ENCODE data around the gene CPA4. TPM values are rescaled to one million over a fixed set of nuclear protein-coding genes. Genes with fewer than 3 reads are reported as not detected.

Gene CPA4
- total RNA-seq, 4 donors from 2014 or later, result not detected

DNA sequence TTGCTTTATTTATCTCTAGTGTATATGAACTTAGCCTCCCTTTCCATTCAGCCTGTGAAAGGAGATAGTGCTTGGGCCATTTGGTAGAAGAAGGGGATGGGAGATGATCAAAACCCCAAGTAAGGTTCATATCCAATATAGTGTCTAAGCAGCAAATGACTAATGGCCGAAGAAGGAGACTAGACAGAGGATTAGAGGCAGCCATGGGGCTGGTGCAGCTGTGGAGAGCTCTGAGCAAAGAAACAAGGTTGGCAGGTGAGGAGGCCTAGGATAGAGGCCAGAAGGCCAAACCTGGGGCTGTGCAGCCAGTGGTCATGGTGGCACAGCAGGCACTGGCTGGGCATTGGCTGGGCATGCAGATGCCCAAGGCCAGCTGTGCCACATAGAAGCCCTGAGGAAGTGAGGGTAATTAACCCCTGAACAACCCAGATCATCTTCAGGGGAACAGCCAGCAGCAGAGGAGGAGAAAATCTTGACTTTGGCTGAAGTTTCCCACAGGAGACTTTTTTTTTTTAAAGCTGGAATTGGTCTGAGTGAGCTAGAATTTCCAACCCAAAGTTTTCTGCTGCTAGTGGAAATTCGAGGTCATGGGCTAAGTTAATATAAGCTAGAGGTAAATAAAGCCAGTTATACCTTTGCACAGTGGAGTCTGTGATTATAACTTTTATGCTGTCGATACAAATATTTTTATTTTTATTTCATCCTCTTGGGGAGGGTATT, 77.0 kb downstream of the CPA4 start:
- H3K9me3 ChIP-seq, result no peaks in the 10 kb centered on the region
- H3K4me1 ChIP-seq, result peaks cover 7 to 43% (median 19%) of the 10 kb centered on the region in 4 donors
- no peaks in the 10 kb centered on the region for H3K27me3 ChIP-seq
- TF ChIP-seq EP300 (IDR thresholded peaks at IDR 0.05; ENCODE audit: low read depth), result no peak
- no peak for TF ChIP-seq POLR2AphosphoS5 (IDR thresholded peaks at IDR 0.05)
- TF ChIP-seq, protein P1, sequence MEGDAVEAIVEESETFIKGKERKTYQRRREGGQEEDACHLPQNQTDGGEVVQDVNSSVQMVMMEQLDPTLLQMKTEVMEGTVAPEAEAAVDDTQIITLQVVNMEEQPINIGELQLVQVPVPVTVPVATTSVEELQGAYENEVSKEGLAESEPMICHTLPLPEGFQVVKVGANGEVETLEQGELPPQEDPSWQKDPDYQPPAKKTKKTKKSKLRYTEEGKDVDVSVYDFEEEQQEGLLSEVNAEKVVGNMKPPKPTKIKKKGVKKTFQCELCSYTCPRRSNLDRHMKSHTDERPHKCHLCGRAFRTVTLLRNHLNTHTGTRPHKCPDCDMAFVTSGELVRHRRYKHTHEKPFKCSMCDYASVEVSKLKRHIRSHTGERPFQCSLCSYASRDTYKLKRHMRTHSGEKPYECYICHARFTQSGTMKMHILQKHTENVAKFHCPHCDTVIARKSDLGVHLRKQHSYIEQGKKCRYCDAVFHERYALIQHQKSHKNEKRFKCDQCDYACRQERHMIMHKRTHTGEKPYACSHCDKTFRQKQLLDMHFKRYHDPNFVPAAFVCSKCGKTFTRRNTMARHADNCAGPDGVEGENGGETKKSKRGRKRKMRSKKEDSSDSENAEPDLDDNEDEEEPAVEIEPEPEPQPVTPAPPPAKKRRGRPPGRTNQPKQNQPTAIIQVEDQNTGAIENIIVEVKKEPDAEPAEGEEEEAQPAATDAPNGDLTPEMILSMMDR (IDR thresholded peaks at IDR 0.05), result no peak
- no peak for TF ChIP-seq POLR2A (IDR thresholded peaks at IDR 0.05)
- in situ Hi-C loops (cut with MboI; ENCODE audit: low pct_ligation_motif_present in 1 of 4, low pct_unique_long_range_greater_than_20kb in 1 of 4, low sequenced_read_pairs in 3 of 4) (no loop called here), intact Hi-C loops (cut with DNase I; ENCODE audit: low total_unique reads) (no loop called here)
- DNase-seq, result no peak
- no peak overlapping the region for H3K4me3 ChIP-seq
- no peaks in the 10 kb centered on the region for H3K36me3 ChIP-seq
- H3K27ac ChIP-seq, result peak overlapping the region in 2 of 4 donors; percentile 5 to 38
- WGBS, 2 donors (ENCODE audit: low coverage in 1 of 2), result 72 to 84% methylated on average over 3 of the region's 3 CpGs

DNA sequence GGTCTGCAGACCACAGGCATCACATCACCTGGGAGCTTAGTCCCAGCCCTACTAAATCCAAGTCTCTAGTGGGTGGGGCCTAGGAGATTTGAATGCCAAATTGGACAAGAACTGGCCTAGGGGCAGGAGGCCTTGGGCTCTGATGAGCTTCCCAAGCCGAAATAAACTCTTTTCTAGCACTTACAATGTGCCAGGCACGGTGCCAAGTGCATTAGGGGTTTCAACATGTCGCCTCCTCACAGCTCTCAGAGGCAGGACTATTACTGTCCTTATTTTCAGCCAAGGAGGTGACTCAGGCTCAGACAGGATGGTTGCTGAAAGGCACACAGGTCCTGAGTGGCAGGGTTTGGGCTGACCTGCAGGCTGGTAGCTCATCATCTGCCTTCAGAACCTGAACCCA, 78.1 kb downstream of the CPA4 start:
- intact Hi-C loops (cut with DNase I; ENCODE audit: low total_unique reads) (no loop called here), in situ Hi-C loops (cut with MboI; ENCODE audit: low pct_ligation_motif_present in 1 of 4, low pct_unique_long_range_greater_than_20kb in 1 of 4, low sequenced_read_pairs in 3 of 4) (no loop called here)
- H3K4me3 ChIP-seq, result no peak overlapping the region
- H3K27me3 ChIP-seq, result no peaks in the 10 kb centered on the region
- H3K4me1 ChIP-seq, result peaks cover 7 to 39% (median 16%) of the 10 kb centered on the region in 4 donors
- no peaks in the 10 kb centered on the region for H3K36me3 ChIP-seq
- WGBS, 2 donors (ENCODE audit: low coverage in 1 of 2), result 72% methylated on average over 3 of the region's 3 CpGs; no CpG with 5 or more reads in 1 of the 2 donors
- no peak for TF ChIP-seq POLR2AphosphoS5 (IDR thresholded peaks at IDR 0.05)
- TF ChIP-seq POLR2A (IDR thresholded peaks at IDR 0.05), result no peak
- TF ChIP-seq EP300 (IDR thresholded peaks at IDR 0.05; ENCODE audit: low read depth), result no peak
- TF ChIP-seq, protein P1 (IDR thresholded peaks at IDR 0.05), result no peak
- H3K27ac ChIP-seq, result peak overlapping the region; percentile 26 to 90 (median 86)
- peaks cover 0 to under 1% of the 10 kb centered on the region in 2 donors for H3K9me3 ChIP-seq
- DNase-seq, result peak; percentile 24

GRCh38 chr7:130372402-130373165, 79.6 kb downstream of the CPA4 start:
- WGBS, 2 donors (ENCODE audit: low coverage in 1 of 2), result 82 to 93% methylated on average over 4 to 11 of the region's 11 CpGs

More at GRCh38 chr7:130372402-130373165, 79.6 kb downstream of the CPA4 start:
- in situ Hi-C loops (cut with MboI; ENCODE audit: low pct_ligation_motif_present in 1 of 4, low pct_unique_long_range_greater_than_20kb in 1 of 4, low sequenced_read_pairs in 3 of 4) (no loop called here), intact Hi-C loops (cut with DNase I; ENCODE audit: low total_unique reads) (no loop called here)
- DNase-seq, result no peak
- Histone ChIP-seq H3K9me3 (peaks cover 0 to 4% of the 10 kb centered on the region in 2 donors), H3K27me3 (no peaks in the 10 kb centered on the region), H3K4me3 (no peak overlapping the region), H3K4me1 (peaks cover 7 to 33% (median 16%) of the 10 kb centered on the region in 4 donors), H3K36me3 (no peaks in the 10 kb centered on the region), H3K27ac (peak overlapping the region; percentile 86 to 91 (median 88))
- TF ChIP-seq, protein P1 (IDR thresholded peaks at IDR 0.05), result no peak
- TF ChIP-seq EP300 (IDR thresholded peaks at IDR 0.05; ENCODE audit: low read depth) (no peak), POLR2AphosphoS5 (IDR thresholded peaks at IDR 0.05) (no peak), POLR2A (IDR thresholded peaks at IDR 0.05) (no peak)

Other genes with a start within 250 kb of the CPA4 start
- 10 to 100 TPM in 2 of 4 donors, 1 to 10 TPM in 2; 4.0 to 24.3 (median 8.7) TPM for gene ZC3HC1, start 241.8 kb upstream of the CPA4 start, total RNA-seq
- 10 to 100 TPM in 3 of 4 donors, 1 to 10 TPM in 1; 9.4 to 23.5 (median 15.6) TPM for gene KLHDC10, start 222.6 kb upstream of the CPA4 start, total RNA-seq
- 10 to 100 TPM in 3 of 4 donors, 1 to 10 TPM in 1; 8.6 to 57.5 (median 17.8) TPM for gene TMEM209, start 87.8 kb upstream of the CPA4 start, total RNA-seq
- gene SSMEM1, start 85.3 kb upstream of the CPA4 start, total RNA-seq, result not detected
- gene CPA2, start 26.3 kb upstream of the CPA4 start, total RNA-seq, result 1 to 10 TPM in 1 of 4 donors, under 1 TPM in 1, not detected in 2; 0.48 to 1.6 TPM
- gene CPA5, start 51.7 kb downstream of the CPA4 start, total RNA-seq, result not detected
- gene CPA1, start 87.3 kb downstream of the CPA4 start, total RNA-seq, result not detected
- gene CEP41, start 147.9 kb downstream of the CPA4 start, total RNA-seq, result 1 to 10 TPM in 2 of 4 donors, under 1 TPM in 1, not detected in 1; 0.75 to 4.8 (median 2.7) TPM
- 10 to 100 TPM in 3 of 4 donors, 1 to 10 TPM in 1; 4.0 to 49.0 (median 34.6) TPM for gene MEST, start 198.9 kb downstream of the CPA4 start, total RNA-seq

Data from transverse colon (tissue), 4 donors.